ENCODE results near the gene RER1. TPM values are rescaled to one million over a fixed set of nuclear protein-coding genes. Genes with fewer than 3 reads are reported as not detected.

The RER1 gene
- total RNA-seq, 2 donors from 2014 or later = 120 to 180 TPM

DNA sequence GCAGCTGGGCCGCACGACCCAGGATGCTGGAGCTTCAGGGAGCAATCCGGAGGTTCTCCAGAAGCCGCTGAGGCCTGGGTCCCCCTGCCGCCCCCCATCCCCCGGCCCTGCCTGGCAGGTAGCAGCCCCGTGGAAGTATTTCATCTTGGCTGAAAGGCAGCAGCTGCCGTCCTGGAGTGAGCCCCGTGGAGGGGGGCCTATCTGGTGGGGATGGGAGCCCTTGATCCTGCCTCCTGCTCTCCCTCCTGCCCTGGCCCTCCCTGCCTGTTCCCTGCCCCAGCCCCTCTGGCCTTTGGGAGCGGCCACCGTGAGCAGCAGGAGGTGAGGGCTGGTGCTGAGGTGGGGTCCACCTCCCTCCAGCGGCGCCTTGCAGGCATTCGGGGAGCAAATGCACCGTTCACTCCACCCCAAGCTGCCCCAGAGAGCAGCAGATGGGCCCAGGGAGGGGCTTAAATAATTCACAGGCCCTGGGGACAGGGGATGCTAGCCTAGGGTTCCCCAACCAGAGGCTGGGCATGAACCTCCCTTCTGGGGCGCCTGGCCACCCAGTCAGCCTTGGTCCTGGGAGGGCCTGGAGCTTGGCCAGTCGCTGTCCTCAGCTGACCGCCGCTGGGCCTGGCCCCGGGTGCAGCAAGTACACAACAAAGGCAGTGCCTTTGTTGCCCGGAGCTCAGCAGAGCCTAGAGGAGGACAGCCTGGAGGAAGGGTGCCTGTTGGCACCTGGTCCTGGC is 60.7 kb downstream of the RER1 start:
- no peaks in the 10 kb centered on the region for H3K36me3 Mint-ChIP-seq (ENCODE audit: low read depth)
- no peaks in the 10 kb centered on the region for H3K4me1 Mint-ChIP-seq
- H3K4me3 Mint-ChIP-seq = no peak overlapping the region
- H3K27ac Mint-ChIP-seq = no peak overlapping the region
- ATAC-seq (replicated peaks) = no peak
- no peaks in the 10 kb centered on the region for H3K27me3 Mint-ChIP-seq
- no peaks in the 10 kb centered on the region for H3K9me3 Mint-ChIP-seq

- no peaks in the 10 kb centered on the region for H3K36me3 Mint-ChIP-seq (ENCODE audit: low read depth)
- no peak for ATAC-seq (replicated peaks)
- no peaks in the 10 kb centered on the region for H3K4me1 Mint-ChIP-seq
- H3K27me3 Mint-ChIP-seq = no peaks in the 10 kb centered on the region
- H3K27ac Mint-ChIP-seq = no peak overlapping the region
- no peak overlapping the region for H3K4me3 Mint-ChIP-seq
- no peaks in the 10 kb centered on the region for H3K9me3 Mint-ChIP-seq
These were observed 61.3 kb downstream of the RER1 start for GRCh38 chr1:2452932-2453315.

DNA sequence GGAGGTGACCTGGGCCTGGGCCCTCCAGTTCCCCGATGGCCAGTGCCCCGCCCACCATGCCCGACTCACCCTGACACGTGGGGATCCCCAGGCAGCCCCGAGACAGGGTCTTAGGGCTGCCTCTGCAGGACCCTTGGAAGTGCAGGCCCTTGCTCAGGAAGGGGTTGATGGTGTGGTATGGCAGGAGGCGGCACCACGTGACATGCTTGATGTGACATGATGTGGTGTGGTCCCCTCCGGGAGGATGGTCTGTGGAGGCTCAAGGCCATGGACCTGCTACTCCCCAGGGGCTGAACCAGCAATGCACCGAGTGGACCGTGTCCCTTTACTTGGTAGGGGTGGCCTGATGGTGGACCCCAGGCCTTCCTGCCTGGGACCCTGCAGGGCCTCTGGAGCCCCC is 62.6 kb downstream of the RER1 start:
- Mint-ChIP-seq H3K27me3 (no peaks in the 10 kb centered on the region), H3K27ac (no peak overlapping the region), H3K9me3 (no peaks in the 10 kb centered on the region), H3K4me1 (no peaks in the 10 kb centered on the region), H3K4me3 (no peak overlapping the region), H3K36me3 (ENCODE audit: low read depth) (no peaks in the 10 kb centered on the region)
- no peak for ATAC-seq (replicated peaks)

Other genes with a start within 250 kb of the RER1 start
- 10 to 100 TPM; 56.7 to 68.3 TPM for gene FAAP20, start 197.1 kb upstream of the RER1 start, total RNA-seq
- gene SKI, start 163.5 kb upstream of the RER1 start, total RNA-seq = 10 to 100 TPM; 39.5 to 52.1 TPM
- gene MORN1, start 287 bp upstream of the RER1 start, total RNA-seq = 1 to 10 TPM; 4.4 to 5.3 TPM
- gene PEX10, start 20.7 kb downstream of the RER1 start, total RNA-seq = 10 to 100 TPM; 10.0 to 13.1 TPM
- 10 to 100 TPM in 1 of 2 donors, 1 to 10 TPM in 1; 3.4 to 28.1 TPM for gene PLCH2, start 84.4 kb downstream of the RER1 start, total RNA-seq
- 10 to 100 TPM; 41.7 to 54.9 TPM for gene PANK4, start 134.8 kb downstream of the RER1 start, total RNA-seq
- gene HES5, start 138.4 kb downstream of the RER1 start, total RNA-seq = not detected
- gene TNFRSF14, start 164.5 kb downstream of the RER1 start, total RNA-seq = 100 to 1,000 TPM in 1 of 2 donors, 10 to 100 TPM in 1; 93.2 to 299 TPM
- 10 to 100 TPM; 27.4 to 36.3 TPM for gene PRXL2B, start 194.9 kb downstream of the RER1 start, total RNA-seq
- under 1 TPM; 0.54 to 0.87 TPM for gene MMEL1, start 241.2 kb downstream of the RER1 start, total RNA-seq

Measured in activated T-helper 17 cell treated with anti-CD3 and anti-CD28 coated beads, Interleukin-2, amount 50 U/mL, for 72 hours (primary cell).